ENCODE data around the gene DZIP1. TPM values are rescaled to one million over a fixed set of nuclear protein-coding genes. Genes with fewer than 3 reads are reported as not detected.
"Not testable (repeated sequence)": the region's sequence is repeated elsewhere in the genome, so short reads cannot be mapped to it uniquely, and the experiment has no call there.

The DZIP1 gene
- total and polyA plus RNA-seq, 2 of the 8 experiments (the other 6 are each of a cell fraction or from before 2014, with no cell fraction given): 7.6 to 24.6 TPM

- H3K23ac ChIP-seq (ENCODE audit: insufficient read length); H3K4me1 ChIP-seq (replicated peaks in 1 of 4; ENCODE audit: control insufficient read depth in 3 of 4, insufficient read depth in 4 of 4, low read length in 3 of 4); H2BK15ac ChIP-seq (ENCODE audit: low read length); H2AK5ac ChIP-seq (ENCODE audit: low read depth, low read length); H3K14ac ChIP-seq (ENCODE audit: insufficient read length); H4K5ac ChIP-seq (ENCODE audit: insufficient read length, low read depth, low read length); H3K9me3 ChIP-seq (ENCODE audit: insufficient read depth in 2 of 2, low read depth in 1 of 2, low read length in 1 of 2); FAIRE-seq; H2BK12ac ChIP-seq (ENCODE audit: low read depth, low read length); H3K27me3 ChIP-seq (replicated peaks in 1 of 4; ENCODE audit: control insufficient read depth in 3 of 4, extremely low read depth in 1 of 4, insufficient read depth in 3 of 4, low read length in 3 of 4); H3K4ac ChIP-seq (replicated peaks; ENCODE audit: insufficient read length, low read depth, low read length); H4K91ac ChIP-seq (replicated peaks; ENCODE audit: insufficient read length, low read length); H2BK20ac ChIP-seq (ENCODE audit: low read length); H3K18ac ChIP-seq (ENCODE audit: extremely low read depth, low read length); H2BK120ac ChIP-seq (replicated peaks; ENCODE audit: low read depth, low read length); H3K9ac ChIP-seq (replicated peaks in 1 of 4; ENCODE audit: extremely low read depth in 1 of 4, low read depth in 3 of 4, low read length in 3 of 4); H3K27ac ChIP-seq (ENCODE audit: low read depth, low read length); H3K79me1 ChIP-seq (ENCODE audit: low read depth, low read length); H3K4me3 ChIP-seq (ENCODE audit: extremely low read depth in 1 of 4, insufficient read depth in 2 of 4, low read depth in 3 of 4, low read length in 4 of 4); POLR2A ChIA-PET (ENCODE audit: partially characterized antibody); H2AFZ ChIP-seq (ENCODE audit: low read length); DNase-seq (ENCODE audit: low read depth in 1 of 2, low spot score in 2 of 2); H4K20me1 ChIP-seq (replicated peaks in 1 of 2; ENCODE audit: control insufficient read depth in 1 of 2, insufficient read depth in 2 of 2, low read length in 2 of 2); H4K8ac ChIP-seq (ENCODE audit: extremely low read depth, insufficient read depth, low read length); H3K4me2 ChIP-seq (ENCODE audit: insufficient read depth in 1 of 2, low read depth in 2 of 2, low read length in 2 of 2); H3K23me2 ChIP-seq (ENCODE audit: low read depth, low read length); H3K36me3 ChIP-seq (ENCODE audit: control insufficient read depth in 2 of 4, insufficient read depth in 4 of 4, low read length in 3 of 4); H3K56ac ChIP-seq (replicated peaks; ENCODE audit: insufficient read length, low read depth, low read length); H2BK5ac ChIP-seq (ENCODE audit: low read depth, low read length): not testable (repeated sequence)
- peaks cover 0 to 75% of the 10 kb centered on the region in 2 experiments; a peak in 2 of 4 replicates for H3K79me2 ChIP-seq (ENCODE audit: control insufficient read depth in 1 of 2, insufficient read depth in 2 of 2, low read length in 2 of 2)
- 81% methylated on average over 5 of the region's 5 CpGs; no CpG with 5 or more reads in 1 of the 2 experiments for WGBS, 2 experiments (ENCODE audit: extremely low coverage in 1 of 2, insufficient coverage in 1 of 2, insufficient read length in 1 of 2, insufficient replicate concordance in 2 of 2, low coverage in 1 of 2, low lambda C conversion rate in 2 of 2, missing lambda C conversion rate in 1 of 2)
- CTCF ChIA-PET (ENCODE audit: partially characterized antibody): interaction anchor here (0.8 to 2.7 kb wide), 3 partner anchors 13 to 62 kb away, joined by 3 to 13 read pairs (median 4); no protein-coding TSS in a partner anchor
These were observed 40.5 kb upstream of the DZIP1 start for GRCh38 chr13:95684960-95685359.

All from H1 (cell line).